OCI-LY7 (cell line): ENCODE results near the gene FAIM2. TPM values are rescaled to one million over a fixed set of nuclear protein-coding genes. Genes with fewer than 3 reads are reported as not detected.

Source experiments
- BruUV-seq: library from RNA; stranded (reverse); fragments of 400-500 nt; replicated peaks from 2 replicates; lab custom pipeline; 2021; lab: Mats Ljungman, UMichigan
- CTCF ChIA-PET: fragments of 300-600 bp; sonication (Branson Sonifier 250); formaldehyde crosslinking; loops from one replicate; lab custom pipeline; 2022; ENCODE audit warnings: antibody characterized with exemption; ENCODE audit not compliant: unreplicated experiment; lab: Charles Lee
- POLR2A ChIA-PET: fragments of 300-600 bp; sonication (Branson Sonifier 250); formaldehyde crosslinking; loops from one replicate; lab custom pipeline; 2022; ENCODE audit warnings: antibody characterized with exemption; lab: Charles Lee
- DNase-seq: peaks from one replicate; pipeline ENCODE4 v3.0.0-alpha.2; 2015; ENCODE audit warnings: low spot score
- H2AFZ ChIP-seq: fragments of 200-600 bp; sonication (generic), shearing (Covaris generic); 2 replicates; pipeline ENCODE4 v1.6.1; 2014; ENCODE audit warnings: mild to moderate bottlenecking, antibody characterized with exemption, low read length, moderate library complexity
- H3K27ac ChIP-seq: fragments of 200-600 bp; sonication (generic); 2 replicates; pipeline ENCODE4 v1.5.1; 2014; ENCODE audit warnings: mixed run types, low read depth, mild to moderate bottlenecking, moderate library complexity, low read length, inconsistent platforms; ENCODE audit not compliant: poor library complexity, severe bottlenecking
- H3K36me3 ChIP-seq: fragments of 200-600 bp; sonication (generic); 2 replicates; pipeline ENCODE4 v1.6.1; 2014; ENCODE audit warnings: mild to moderate bottlenecking, antibody characterized with exemption, low read length, moderate library complexity, mixed read lengths; ENCODE audit not compliant: insufficient read depth
- H3K4me1 ChIP-seq: fragments of 200-600 bp; sonication (generic); 2 replicates; pipeline ENCODE4 v1.5.1; 2014; ENCODE audit warnings: mild to moderate bottlenecking, low read length; ENCODE audit not compliant: insufficient read depth, poor library complexity, severe bottlenecking
- H3K4me2 ChIP-seq: fragments of 200-600 bp; sonication (generic); 2 replicates; pipeline ENCODE4 v1.6.1; 2014; ENCODE audit warnings: mild to moderate bottlenecking, low read length
- H3K4me3 ChIP-seq: fragments of 200-600 bp; sonication (generic); 2 replicates; pipeline ENCODE4 v1.5.1; 2014; ENCODE audit warnings: mild to moderate bottlenecking, low read depth, low read length; ENCODE audit not compliant: poor library complexity, severe bottlenecking
- H3K79me2 ChIP-seq: fragments of 200-600 bp; sonication (generic); 2 replicates; pipeline ENCODE4 v1.6.1; 2016; ENCODE audit warnings: low read depth, mild to moderate bottlenecking, low read length, moderate library complexity, mixed read lengths; ENCODE audit not compliant: insufficient read depth
- H3K9me2 ChIP-seq: fragments of 200-600 bp; sonication (generic); 2 replicates; pipeline ENCODE4 v1.6.1; 2016; ENCODE audit warnings: mild to moderate bottlenecking, low read length, mixed read lengths; ENCODE audit not compliant: insufficient read depth
- H3K9me3 ChIP-seq: fragments of 200-600 bp; sonication (generic); 2 replicates; pipeline ENCODE4 v1.6.1; 2014; ENCODE audit warnings: mild to moderate bottlenecking, mixed run types, low read length, mixed read lengths
- H4K20me1 ChIP-seq: fragments of 200-600 bp; sonication (generic); 2 replicates; pipeline ENCODE4 v1.6.1; 2014; ENCODE audit warnings: mild to moderate bottlenecking, antibody characterized with exemption, low read length, moderate library complexity, mixed read lengths; ENCODE audit not compliant: insufficient read depth
- CTCF ChIP-seq: fragments of 200-600 bp; sonication (generic); conservative IDR thresholded peaks from 2 replicates; pipeline ENCODE4 v1.5.1; 2014; ENCODE audit warnings: mild to moderate bottlenecking, antibody characterized with exemption, low read length, moderate library complexity, mixed read lengths
- EZH2phosphoT487 ChIP-seq: fragments of 200-600 bp; sonication (generic); IDR thresholded peaks from 2 replicates; pipeline ENCODE4 v1.6.1; 2018; ENCODE audit warnings: low read depth, borderline replicate concordance, mild to moderate bottlenecking, mixed run types, antibody characterized with exemption, low read length, moderate library complexity, mixed read lengths
- intact Hi-C: fragments of 100-400 bp; cut with micrococcal nuclease; formaldehyde crosslinking; loops from one replicate; pipeline ENCODE4 v1.10.0; 2022; ENCODE audit not compliant: unreplicated experiment
- total RNA-seq, 2 experiments: library from RNA; depleted of rRNA in 1 of 2; stranded (reverse); fragments of >200 nt in 1 of 2; shearing (Covaris generic) in 1 of 2; gene quantifications; 2 replicates each; pipeline ENCODE4 v1.2.3, GENCODE V29; 2014 to 2022

FAIM2 gene
- total RNA-seq, 2 experiments from 2014 or later, result 0.10 TPM; not detected in 1

- Histone ChIP-seq H3K4me2 (no peak overlapping the region), H3K4me3 (no peak overlapping the region), H3K79me2 (no peaks in the 10 kb centered on the region), H3K4me1 (peaks cover 35% of the 10 kb centered on the region), H3K27ac (no peak overlapping the region), H3K36me3 (peaks cover 7% of the 10 kb centered on the region; the same call in 1 of the 2 replicates), H2AFZ (no peak overlapping the region), H3K9me3 (no peaks in the 10 kb centered on the region), H3K9me2 (no peaks in the 10 kb centered on the region), H4K20me1 (no peaks in the 10 kb centered on the region)
- CTCF ChIA-PET, result no interaction called here
- TF ChIP-seq EZH2phosphoT487 (no peak), CTCF (no peak)
- intact Hi-C loops, result no loop called here
- POLR2A ChIA-PET, result no interaction called here
- no TSS peak for BruUV-seq
- DNase-seq, result no peak
Observed at GRCh38 chr12:49824416-49824815, 79.3 kb downstream of the FAIM2 start.

- Histone ChIP-seq H2AFZ (no peak overlapping the region), H3K4me3 (no peak overlapping the region), H4K20me1 (no peaks in the 10 kb centered on the region), H3K36me3 (peaks cover 7% of the 10 kb centered on the region; the same call in 1 of the 2 replicates), H3K4me1 (peaks cover 31% of the 10 kb centered on the region), H3K79me2 (no peaks in the 10 kb centered on the region), H3K4me2 (no peak overlapping the region), H3K9me3 (no peaks in the 10 kb centered on the region), H3K27ac (no peak overlapping the region), H3K9me2 (no peaks in the 10 kb centered on the region)
- ChIA-PET CTCF (no interaction called here), POLR2A (no interaction called here)
- no TSS peak for BruUV-seq
- no peak for TF ChIP-seq CTCF
- TF ChIP-seq EZH2phosphoT487, result no peak
- intact Hi-C loops, result no loop called here
- no peak for DNase-seq
Observed at GRCh38 chr12:49823951-49824350, 79.7 kb downstream of the FAIM2 start.

DNA sequence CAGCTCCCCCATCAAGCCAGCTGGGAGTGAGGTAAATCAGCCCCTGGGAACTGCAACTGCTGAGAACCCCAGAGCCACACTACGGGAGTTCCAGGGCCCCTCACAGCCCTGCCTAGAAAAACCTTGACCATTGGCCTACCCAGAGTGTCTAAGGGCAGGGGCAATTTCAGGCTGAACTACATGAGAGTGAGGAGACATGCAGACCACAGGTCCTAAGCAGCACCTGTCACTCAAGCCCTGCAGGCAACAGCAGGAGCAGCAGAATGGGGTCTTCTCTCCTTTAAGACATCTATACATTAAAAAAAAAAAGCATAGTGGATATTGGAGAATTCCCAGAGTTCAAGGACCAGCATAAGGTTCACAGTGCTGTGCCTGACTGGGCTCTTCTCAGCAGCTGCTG lies 80.3 kb downstream of the FAIM2 start:
- Histone ChIP-seq H3K4me1 (peaks cover 27% of the 10 kb centered on the region), H3K27ac (no peak overlapping the region), H3K9me2 (no peaks in the 10 kb centered on the region), H2AFZ (no peak overlapping the region), H4K20me1 (no peaks in the 10 kb centered on the region), H3K9me3 (no peaks in the 10 kb centered on the region), H3K4me3 (no peak overlapping the region), H3K36me3 (peaks cover 7% of the 10 kb centered on the region; the same call in 1 of the 2 replicates), H3K4me2 (no peak overlapping the region), H3K79me2 (no peaks in the 10 kb centered on the region)
- DNase-seq, result no peak
- TF ChIP-seq EZH2phosphoT487 (no peak), CTCF (no peak)
- POLR2A ChIA-PET, result no interaction called here
- CTCF ChIA-PET, result no interaction called here
- no TSS peak for BruUV-seq
- intact Hi-C loops, result no loop called here
